Measurements from ENCODE around the gene PLCL1.

- no peak for TF ChIP-seq CTCF (IDR thresholded peaks at IDR 0.05; ENCODE audit: low read length)
- no peak for TF ChIP-seq EZH2 (IDR thresholded peaks at IDR 0.05; ENCODE audit: borderline replicate concordance, low read length)
Observed at GRCh38 chr2:198102120-198102519, 297.7 kb downstream of the PLCL1 start.
